ENCODE data around the gene GAST. TPM values are rescaled to one million over a fixed set of nuclear protein-coding genes. Genes with fewer than 3 reads are reported as not detected.
"Not testable (repeated sequence)": the region's sequence is repeated elsewhere in the genome, so short reads cannot be mapped to it uniquely, and the experiment has no call there.

Gene GAST
- total RNA-seq, 2 experiments from 2014 or later: not detected

DNA sequence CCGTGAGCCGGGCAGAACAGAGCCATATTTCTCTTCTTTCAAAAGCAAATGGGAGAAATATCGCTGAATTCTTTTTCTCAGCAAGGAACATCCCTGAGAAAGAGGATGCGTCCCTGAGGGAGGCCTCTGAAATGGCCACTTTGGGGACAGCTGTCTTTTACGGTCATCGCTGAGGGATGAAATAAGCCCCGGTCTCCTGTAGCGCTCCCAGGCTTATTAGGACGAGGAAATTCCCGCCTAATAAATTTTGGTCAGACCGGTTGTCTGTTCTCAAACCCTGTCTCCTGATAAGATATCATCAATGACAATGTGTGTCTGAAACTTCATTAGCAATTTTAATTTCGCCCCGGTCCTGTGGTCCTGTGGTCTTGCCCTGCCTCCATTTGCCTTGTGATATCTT is 26.4 kb upstream of the GAST start:
- CTCF ChIA-PET: interaction anchor here (0.8 to 1.7 kb wide), 3 partner anchors 18 to 23 kb away, joined by 3 to 7 read pairs (median 4); no protein-coding TSS in a partner anchor
- DNase-seq, H3K27me3 Mint-ChIP-seq, H3K27ac Mint-ChIP-seq, POLR2A ChIA-PET, H3K9me3 Mint-ChIP-seq, H3K4me3 Mint-ChIP-seq: not testable (repeated sequence)
- intact Hi-C loops (cut with micrococcal nuclease): loop anchor here (5.0 kb wide), 1 partner anchor 1123 kb away; no protein-coding TSS in a partner anchor
- H3K36me3 Mint-ChIP-seq: peaks cover 21% of the 10 kb centered on the region
- H3K4me1 Mint-ChIP-seq (ENCODE audit: low read depth): peaks cover 20% of the 10 kb centered on the region

DNA sequence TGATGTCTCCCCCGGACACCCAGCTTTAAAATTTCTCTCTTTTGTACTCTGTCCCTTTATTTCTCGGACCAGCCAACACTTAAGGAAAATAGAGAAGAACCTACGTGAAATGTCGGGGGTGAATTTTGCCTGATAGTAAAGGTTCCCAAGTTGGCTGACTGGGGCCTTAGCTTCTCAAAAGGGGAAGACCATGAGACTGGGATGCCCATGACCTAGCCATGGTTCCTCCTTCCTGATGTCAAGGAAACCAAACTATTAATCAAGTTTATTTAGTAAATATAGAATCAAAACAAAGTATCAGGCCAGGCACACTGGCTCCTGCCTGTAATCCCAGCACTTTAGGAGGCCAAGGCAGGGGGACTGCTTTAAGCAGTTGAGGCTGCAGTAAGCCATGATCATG is 25.9 kb upstream of the GAST start:
- peaks cover 26% of the 10 kb centered on the region for H3K36me3 Mint-ChIP-seq
- no peak overlapping the region for H3K4me3 Mint-ChIP-seq
- CTCF ChIA-PET: interaction anchor here (0.8 to 1.6 kb wide), 2 partner anchors 18 to 24 kb away, joined by 3 to 4 read pairs; no protein-coding TSS in a partner anchor
- no peaks in the 10 kb centered on the region for H3K9me3 Mint-ChIP-seq
- no peak for DNase-seq
- no peaks in the 10 kb centered on the region for H3K27me3 Mint-ChIP-seq
- POLR2A ChIA-PET: no interaction called here
- H3K4me1 Mint-ChIP-seq (ENCODE audit: low read depth): peaks cover 25% of the 10 kb centered on the region
- H3K27ac Mint-ChIP-seq: no peak overlapping the region
- intact Hi-C loops (cut with micrococcal nuclease): loop anchor here (5.0 kb wide), 1 partner anchor 1124 kb away; no protein-coding TSS in a partner anchor

DNA sequence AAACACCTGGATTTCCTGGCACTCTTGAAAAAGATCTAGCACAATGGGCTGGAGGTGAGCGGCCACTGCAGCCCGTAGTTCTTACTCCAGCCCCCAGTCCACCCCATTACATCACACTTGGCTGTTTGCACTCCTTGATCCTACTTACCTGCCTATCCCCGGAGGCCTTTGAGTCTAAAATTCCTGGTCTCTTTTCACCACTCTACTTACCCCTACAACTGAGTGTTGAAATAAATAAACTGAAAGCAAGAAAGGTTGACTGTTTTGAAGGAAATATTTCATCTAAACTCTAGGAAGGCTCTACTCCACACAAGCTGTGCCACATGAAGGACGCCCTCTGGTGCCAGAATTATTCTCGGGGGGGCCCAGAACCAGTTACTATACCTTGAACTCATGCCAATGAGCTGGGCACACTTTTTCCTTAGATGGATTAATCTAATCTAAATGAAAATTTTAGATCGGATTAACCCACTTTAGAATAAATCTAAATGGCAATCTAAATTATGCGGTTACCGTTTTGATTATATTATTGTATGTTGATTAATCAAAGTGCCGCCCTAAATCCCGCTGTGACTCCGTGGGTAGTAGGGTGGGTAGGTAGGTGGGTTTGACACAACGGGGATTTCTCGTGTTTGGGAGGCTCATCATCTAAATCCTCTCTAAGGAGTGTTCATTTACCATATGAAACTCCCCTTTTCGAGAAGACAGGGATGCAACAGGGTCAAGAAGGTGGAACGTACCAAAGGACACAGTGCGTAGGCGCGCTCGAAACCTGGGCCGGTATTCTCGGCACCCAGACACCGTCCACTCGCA is 24.1 kb upstream of the GAST start:
- H3K4me1 Mint-ChIP-seq (ENCODE audit: low read depth): peaks cover 35% of the 10 kb centered on the region
- H3K9me3 Mint-ChIP-seq: no peaks in the 10 kb centered on the region
- peak overlapping the region; percentile 99 for H3K27ac Mint-ChIP-seq
- peaks cover 44% of the 10 kb centered on the region for H3K36me3 Mint-ChIP-seq
- intact Hi-C loops (cut with micrococcal nuclease): loop anchor here (1.0 to 5.0 kb wide), 4 partner anchors 9 to 1547 kb away; partner anchors contain the start of gene CASC3
- peak overlapping the region; percentile 95 for H3K4me3 Mint-ChIP-seq
- no peaks in the 10 kb centered on the region for H3K27me3 Mint-ChIP-seq
- CTCF ChIA-PET: interaction anchor here (0.6 to 9.4 kb wide), 9 partner anchors 9 to 1090 kb away, joined by 3 to 197 read pairs (median 3); partner anchors contain the start of gene P3H4
- POLR2A ChIA-PET: interaction anchor here (0.6 to 6.4 kb wide), 10 partner anchors 9 to 1123 kb away, joined by 3 to 184 read pairs (median 4); partner anchors contain the start of genes CCR7, DNAJC7 and P3H4
- DNase-seq: peak; percentile 74

DNA sequence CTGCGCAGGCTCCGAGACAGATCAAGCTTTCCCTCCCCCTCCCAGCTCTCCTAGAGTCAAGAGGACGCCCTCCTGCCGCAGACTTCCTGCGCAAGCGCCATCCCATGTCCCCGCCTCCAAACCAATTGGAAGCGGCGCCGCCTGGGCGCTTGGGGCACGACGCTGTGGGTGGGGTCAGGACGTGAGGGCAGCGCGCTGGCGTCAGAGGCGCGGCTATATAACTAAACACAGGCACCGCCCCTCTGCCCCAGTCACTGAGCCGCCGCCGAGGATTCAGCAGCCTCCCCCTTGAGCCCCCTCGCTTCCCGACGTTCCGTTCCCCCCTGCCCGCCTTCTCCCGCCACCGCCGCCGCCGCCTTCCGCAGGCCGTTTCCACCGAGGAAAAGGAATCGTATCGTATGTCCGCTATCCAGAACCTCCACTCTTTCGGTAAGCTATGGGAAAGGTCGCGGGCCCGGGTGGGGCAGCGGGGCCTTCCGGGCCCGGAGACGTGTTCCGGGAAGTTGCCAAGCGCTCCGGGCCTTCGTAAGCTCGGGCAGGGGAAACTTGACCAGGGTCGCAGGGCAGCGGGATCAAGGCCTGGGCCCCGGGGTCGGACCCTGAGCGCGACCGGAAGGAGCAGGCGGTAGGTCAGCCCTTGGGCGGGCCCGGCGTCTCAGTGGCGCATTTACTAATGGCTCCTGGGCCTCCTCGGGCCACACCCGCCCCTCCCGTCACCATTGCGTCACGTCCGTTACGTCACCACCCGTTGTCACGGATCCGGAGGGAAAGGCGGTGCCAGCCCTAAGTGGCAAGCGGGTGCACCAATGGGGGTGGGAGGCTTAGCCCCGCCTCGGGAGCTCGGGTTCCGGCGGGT is 23.3 kb upstream of the GAST start, which contains the start of gene EIF1:
EIF1 (plus strand) TSS at position 245 of the 856 bp plus-strand sequence; CDS start at position 399, 154 bp downstream.
- H3K27ac Mint-ChIP-seq: peak within 1 kb of the TSS; percentile 99
- peak within 1 kb of the TSS; percentile 95 for H3K4me3 Mint-ChIP-seq
- no peaks in the 10 kb centered on the region for H3K27me3 Mint-ChIP-seq
- intact Hi-C loops (cut with micrococcal nuclease): loop anchor here (1.0 to 5.0 kb wide), 4 partner anchors 10 to 1548 kb away; partner anchors contain the start of gene CASC3
- H3K9me3 Mint-ChIP-seq: no peaks in the 10 kb centered on the region
- H3K36me3 Mint-ChIP-seq: peaks cover 44% of the 10 kb centered on the region
- CTCF ChIA-PET: interaction anchor here (0.6 to 9.4 kb wide), 12 partner anchors 10 to 1126 kb away, joined by 3 to 197 read pairs (median 3); partner anchors contain the start of genes KLHL11 and P3H4
- peaks cover 35% of the 10 kb centered on the region for H3K4me1 Mint-ChIP-seq (ENCODE audit: low read depth)
- POLR2A ChIA-PET: interaction anchor here (0.6 to 6.4 kb wide), 17 partner anchors 8 to 1320 kb away, joined by 3 to 184 read pairs (median 3); partner anchors contain the start of genes CCR7, DNAJC7, KLHL11 and ODAD4
- peak; percentile 100 for DNase-seq

DNA sequence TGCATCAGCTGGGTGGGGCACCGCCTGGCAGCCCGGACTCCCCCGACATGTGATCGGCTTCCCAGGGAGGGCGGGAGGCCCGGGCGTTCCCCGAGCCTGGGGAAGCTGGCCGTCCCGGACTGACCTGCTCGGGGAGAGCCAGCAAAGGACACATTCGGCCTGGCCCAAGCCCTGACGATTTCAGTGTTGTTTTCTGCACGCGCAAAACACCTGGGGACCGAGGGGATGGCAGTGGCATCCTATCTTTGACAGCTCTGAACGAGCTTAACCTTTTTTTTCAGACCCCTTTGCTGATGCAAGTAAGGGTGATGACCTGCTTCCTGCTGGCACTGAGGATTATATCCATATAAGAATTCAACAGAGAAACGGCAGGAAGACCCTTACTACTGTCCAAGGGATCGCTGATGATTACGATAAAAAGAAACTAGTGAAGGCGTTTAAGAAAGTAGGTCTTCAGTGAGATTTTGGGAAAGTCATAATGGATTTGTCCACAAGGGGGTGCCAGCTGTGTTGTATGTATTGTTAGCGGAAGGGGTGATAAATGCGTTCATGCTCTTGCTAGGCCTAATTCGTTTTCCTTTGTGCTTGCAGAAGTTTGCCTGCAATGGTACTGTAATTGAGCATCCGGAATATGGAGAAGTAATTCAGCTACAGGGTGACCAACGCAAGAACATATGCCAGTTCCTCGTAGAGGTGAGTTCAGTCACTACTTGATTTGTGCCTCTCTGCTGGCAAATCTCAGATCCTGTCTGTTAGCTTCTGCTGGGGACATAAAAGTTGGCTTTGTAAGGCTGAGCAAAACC is 22.4 kb upstream of the GAST start:
- ChIA-PET POLR2A (interaction anchor here (0.6 to 6.4 kb wide), 13 partner anchors 11 to 1321 kb away, joined by 3 to 184 read pairs (median 4); partner anchors contain the start of genes KLHL11, ODAD4 and P3H4), CTCF (interaction anchor here (0.5 to 9.4 kb wide), 12 partner anchors 11 to 1126 kb away, joined by 3 to 197 read pairs (median 3); partner anchors contain the start of genes KLHL11 and P3H4)
- peak overlapping the region; percentile 95 for H3K4me3 Mint-ChIP-seq
- peaks cover 44% of the 10 kb centered on the region for H3K36me3 Mint-ChIP-seq
- peaks cover 35% of the 10 kb centered on the region for H3K4me1 Mint-ChIP-seq (ENCODE audit: low read depth)
- H3K27me3 Mint-ChIP-seq: no peaks in the 10 kb centered on the region
- intact Hi-C loops (cut with micrococcal nuclease): loop anchor here (2.0 to 5.0 kb wide), 2 partner anchors 1127 to 1549 kb away; partner anchors contain the start of gene CASC3
- peak; percentile 56 for DNase-seq
- no peaks in the 10 kb centered on the region for H3K9me3 Mint-ChIP-seq
- H3K27ac Mint-ChIP-seq: peak overlapping the region; percentile 99

DNA sequence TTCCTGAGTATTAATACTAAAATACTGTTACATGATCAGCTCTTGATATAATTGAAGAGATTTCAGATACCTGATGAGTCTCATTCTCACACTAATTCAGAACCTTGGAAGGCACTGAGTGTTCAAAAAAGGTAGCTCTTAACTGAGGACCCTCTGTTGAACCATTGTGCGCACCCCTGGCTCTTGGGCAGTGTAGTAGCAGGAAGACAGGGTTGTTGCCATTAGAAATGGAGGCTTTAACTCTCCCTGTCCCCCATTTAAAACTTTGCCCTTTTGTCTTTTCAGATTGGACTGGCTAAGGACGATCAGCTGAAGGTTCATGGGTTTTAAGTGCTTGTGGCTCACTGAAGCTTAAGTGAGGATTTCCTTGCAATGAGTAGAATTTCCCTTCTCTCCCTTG is 21.6 kb upstream of the GAST start:
- intact Hi-C loops (cut with micrococcal nuclease): no loop called here
- no peaks in the 10 kb centered on the region for H3K27me3 Mint-ChIP-seq
- peak overlapping the region; percentile 95 for H3K4me3 Mint-ChIP-seq
- ChIA-PET POLR2A (interaction anchor here (1.0 to 6.4 kb wide), 6 partner anchors 12 to 327 kb away, joined by 3 to 184 read pairs (median 8); partner anchors contain the start of genes DNAJC7, KLHL11 and ODAD4), CTCF (interaction anchor here (2.6 to 9.4 kb wide), 3 partner anchors 11 to 121 kb away, joined by 8 to 197 read pairs (median 120); partner anchors contain the start of gene P3H4)
- peaks cover 37% of the 10 kb centered on the region for H3K4me1 Mint-ChIP-seq (ENCODE audit: low read depth)
- H3K36me3 Mint-ChIP-seq: peaks cover 46% of the 10 kb centered on the region
- no peak for DNase-seq
- peak overlapping the region; percentile 99 for H3K27ac Mint-ChIP-seq
- no peaks in the 10 kb centered on the region for H3K9me3 Mint-ChIP-seq

DNA sequence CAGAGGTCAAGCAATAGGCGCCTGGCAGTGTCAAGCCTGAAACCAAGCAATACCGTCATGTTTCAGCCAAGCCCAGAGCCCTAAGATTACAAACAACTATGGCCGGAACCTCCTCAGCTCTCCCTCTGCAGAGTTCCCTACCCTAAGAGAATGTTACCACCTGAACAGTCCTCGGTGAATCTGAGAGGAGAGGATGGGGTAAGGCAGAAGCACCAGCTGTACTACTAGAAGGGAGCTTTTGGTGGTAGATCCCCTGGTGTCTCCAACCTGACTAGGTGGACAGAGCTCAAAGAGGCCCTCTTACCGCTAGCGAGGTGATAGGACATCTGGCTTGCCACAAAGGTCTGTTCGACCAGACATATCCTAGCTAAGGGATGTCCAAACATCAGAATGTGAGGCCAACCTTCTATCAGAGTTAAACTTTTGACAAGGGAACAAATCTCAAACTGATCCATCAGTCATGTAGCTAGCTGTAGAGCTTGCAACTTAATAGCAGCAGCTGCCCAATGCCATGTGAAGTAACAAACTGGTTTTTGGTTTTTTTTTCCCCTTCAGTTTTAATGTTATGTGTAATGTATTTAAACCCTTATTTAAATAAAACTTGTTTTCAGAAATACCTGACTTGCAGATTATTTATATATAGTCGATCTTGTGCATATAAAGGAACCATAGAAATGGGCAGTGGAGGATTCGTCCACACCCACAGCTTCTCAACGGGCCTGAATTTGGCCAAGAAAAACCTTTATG is 20.9 kb upstream of the GAST start:
- ChIA-PET POLR2A (interaction anchor here (0.9 to 6.4 kb wide), 6 partner anchors 13 to 326 kb away, joined by 3 to 184 read pairs (median 8); partner anchors contain the start of genes DNAJC7 and KLHL11), CTCF (interaction anchor here (6.6 to 9.4 kb wide), 2 partner anchors 12 to 25 kb away, joined by 120 to 197 read pairs; no protein-coding TSS in a partner anchor)
- peaks cover 49% of the 10 kb centered on the region for H3K36me3 Mint-ChIP-seq
- H3K27me3 Mint-ChIP-seq: no peaks in the 10 kb centered on the region
- peak overlapping the region; percentile 99 for H3K27ac Mint-ChIP-seq
- peak overlapping the region; percentile 95 for H3K4me3 Mint-ChIP-seq
- H3K4me1 Mint-ChIP-seq (ENCODE audit: low read depth): peaks cover 41% of the 10 kb centered on the region
- intact Hi-C loops (cut with micrococcal nuclease): no loop called here
- no peak for DNase-seq
- H3K9me3 Mint-ChIP-seq: no peaks in the 10 kb centered on the region

DNA sequence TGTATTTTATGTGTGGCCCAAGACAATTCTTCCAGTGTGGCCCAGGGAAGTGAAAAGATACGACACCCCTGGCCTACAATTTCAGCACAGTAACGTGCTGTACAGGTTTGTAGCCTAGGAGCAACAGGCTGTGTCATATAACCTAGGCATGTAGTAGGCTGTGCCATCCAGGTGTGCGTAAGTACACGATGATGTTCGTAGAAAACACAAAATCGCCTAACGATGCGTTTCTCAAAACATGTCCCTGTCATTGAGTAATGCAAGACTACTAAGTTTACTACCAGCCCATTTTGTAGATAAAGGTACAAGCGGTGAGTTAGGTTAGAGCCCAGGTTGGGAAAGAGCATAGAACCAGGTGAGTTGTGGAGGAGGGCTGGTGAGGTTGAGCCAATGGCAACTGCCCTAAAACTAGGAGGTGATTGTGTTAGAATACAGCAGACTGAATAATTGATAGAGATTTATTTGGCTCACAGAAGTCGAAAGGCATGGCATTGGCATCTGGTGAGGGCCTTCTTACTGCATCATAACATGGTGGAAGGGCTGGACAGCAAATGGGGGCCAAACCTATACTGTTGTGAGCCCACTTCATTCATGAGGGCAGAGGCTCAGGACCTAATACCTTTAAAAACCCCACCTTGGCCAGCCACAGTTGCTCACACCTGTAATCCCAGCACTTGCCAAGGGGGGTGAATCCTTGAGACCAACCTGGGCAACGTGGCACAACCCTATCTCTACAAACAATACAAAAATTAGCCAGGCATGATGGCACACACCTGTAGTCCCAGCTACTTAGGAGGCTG is 19.2 kb upstream of the GAST start:
- DNase-seq: no peak
- Mint-ChIP-seq H3K9me3 (no peaks in the 10 kb centered on the region), H3K4me3 (no peak overlapping the region), H3K4me1 (ENCODE audit: low read depth) (peaks cover 35% of the 10 kb centered on the region), H3K27me3 (no peaks in the 10 kb centered on the region), H3K36me3 (peaks cover 49% of the 10 kb centered on the region), H3K27ac (no peak overlapping the region)
- ChIA-PET POLR2A (interaction anchor here (0.7 to 6.4 kb wide), 4 partner anchors 14 to 907 kb away, joined by 3 to 184 read pairs (median 48); no protein-coding TSS in a partner anchor), CTCF (interaction anchor here (0.6 to 9.4 kb wide), 5 partner anchors 14 to 1840 kb away, joined by 3 to 197 read pairs (median 3); no protein-coding TSS in a partner anchor)
- intact Hi-C loops (cut with micrococcal nuclease): no loop called here

DNA sequence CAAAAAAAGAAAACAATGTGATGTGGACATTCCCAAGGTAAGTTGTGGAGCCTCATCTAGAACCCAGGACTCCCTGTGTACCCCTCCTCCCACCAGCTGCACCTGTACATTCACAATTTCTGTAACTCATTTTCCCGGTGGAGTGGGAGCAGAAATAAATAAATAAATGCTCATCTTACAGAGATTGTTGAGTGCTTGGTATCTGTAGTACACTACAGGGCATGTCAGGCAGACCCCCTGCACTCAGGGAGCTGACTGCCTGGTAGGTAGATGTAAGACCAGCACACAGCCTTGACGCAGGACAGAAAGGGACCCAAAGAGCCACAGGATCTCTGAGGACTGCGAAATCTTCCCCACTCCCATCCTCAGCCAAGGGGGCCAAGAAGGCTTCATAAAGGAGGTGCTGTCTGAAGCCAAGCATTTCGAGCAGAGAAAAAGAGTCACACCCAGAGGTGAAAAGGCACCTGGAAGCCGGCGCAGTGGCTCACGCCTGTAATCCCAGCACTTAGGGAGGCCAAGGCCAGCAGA is 16.9 kb upstream of the GAST start:
- Mint-ChIP-seq H3K4me3 (no peak overlapping the region), H3K27ac (peak overlapping the region; percentile 9), H3K36me3 (peaks cover 33% of the 10 kb centered on the region), H3K9me3 (no peaks in the 10 kb centered on the region), H3K27me3 (no peaks in the 10 kb centered on the region), H3K4me1 (ENCODE audit: low read depth) (peaks cover 28% of the 10 kb centered on the region)
- CTCF ChIA-PET: interaction anchor here (0.5 to 9.4 kb wide), 25 partner anchors 11 to 1158 kb away, joined by 3 to 197 read pairs (median 7); partner anchors contain the start of genes GAST, JUP, KLHL10 and P3H4
- POLR2A ChIA-PET: interaction anchor here (1.4 kb wide), 2 partner anchors 16 to 32 kb away, joined by 4 to 5 read pairs; no protein-coding TSS in a partner anchor
- DNase-seq: no peak
- intact Hi-C loops (cut with micrococcal nuclease): no loop called here

All from activated CD4-positive, alpha-beta memory T cell treated with anti-CD3 and anti-CD28 coated beads for 36 hours (primary cell).